Epithelial cell of proximal tubule (primary cell): ENCODE results near the gene PPARA. TPM values are rescaled to one million over a fixed set of nuclear protein-coding genes. Genes with fewer than 3 reads are reported as not detected.

Experiments
- DNase-seq: peaks from one replicate; pipeline ENCODE4 v3.0.0-alpha.2; 2011; ENCODE audit warnings: low read depth
- H3K4me3 ChIP-seq: 2 replicates; pipeline ENCODE4 v1.5.1; 2011; ENCODE audit warnings: low read depth, mild to moderate bottlenecking, low read length
- total RNA-seq: library from RNA; depleted of rRNA; stranded (reverse); fragments of >200 nt; gene quantifications from 2 replicates; pipeline ENCODE4 v1.2.3, GENCODE V29; 2015
- TF ChIP-seq, protein P1 (sequence below): conservative IDR thresholded peaks from 2 replicates; pipeline ENCODE4 v1.5.1; 2012; ENCODE audit warnings: low read depth, mild to moderate bottlenecking, low read length

PPARA gene
- total RNA-seq, 1 donor from 2014 or later: 18.5 TPM

DNA sequence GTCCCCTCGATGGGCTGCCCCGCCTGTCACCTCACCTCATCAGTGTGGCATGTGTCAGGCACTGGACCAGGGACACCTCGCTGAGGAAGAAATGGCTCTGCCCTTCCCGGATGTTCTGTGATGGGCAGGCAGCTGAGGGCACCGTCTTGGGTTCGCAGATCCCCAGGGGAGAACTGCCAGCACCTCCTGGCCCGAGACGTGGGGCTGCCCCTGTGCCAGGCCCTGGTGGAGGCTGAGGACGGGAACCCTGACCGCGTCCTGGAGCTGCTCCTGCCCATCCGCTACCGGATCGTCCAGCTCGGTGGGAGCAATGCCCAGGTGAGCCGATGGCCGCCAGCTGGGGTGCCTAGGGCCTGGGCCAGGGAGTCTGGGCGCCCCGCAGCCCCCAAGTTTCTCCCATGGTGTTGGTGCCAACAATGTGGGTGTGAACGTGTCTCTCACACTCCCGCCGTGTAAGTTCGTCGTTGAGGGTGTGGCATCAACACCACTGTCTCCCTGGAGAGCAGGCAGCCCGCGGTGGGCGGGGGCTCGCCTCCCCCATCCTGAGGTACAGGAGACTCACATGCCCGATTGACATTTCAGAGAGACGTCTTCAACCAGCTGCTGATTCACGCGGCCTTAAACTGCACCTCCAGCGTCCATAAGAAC is 139.0 kb downstream of the PPARA start:
- no peak overlapping the region for H3K4me3 ChIP-seq
- TF ChIP-seq, protein P1, sequence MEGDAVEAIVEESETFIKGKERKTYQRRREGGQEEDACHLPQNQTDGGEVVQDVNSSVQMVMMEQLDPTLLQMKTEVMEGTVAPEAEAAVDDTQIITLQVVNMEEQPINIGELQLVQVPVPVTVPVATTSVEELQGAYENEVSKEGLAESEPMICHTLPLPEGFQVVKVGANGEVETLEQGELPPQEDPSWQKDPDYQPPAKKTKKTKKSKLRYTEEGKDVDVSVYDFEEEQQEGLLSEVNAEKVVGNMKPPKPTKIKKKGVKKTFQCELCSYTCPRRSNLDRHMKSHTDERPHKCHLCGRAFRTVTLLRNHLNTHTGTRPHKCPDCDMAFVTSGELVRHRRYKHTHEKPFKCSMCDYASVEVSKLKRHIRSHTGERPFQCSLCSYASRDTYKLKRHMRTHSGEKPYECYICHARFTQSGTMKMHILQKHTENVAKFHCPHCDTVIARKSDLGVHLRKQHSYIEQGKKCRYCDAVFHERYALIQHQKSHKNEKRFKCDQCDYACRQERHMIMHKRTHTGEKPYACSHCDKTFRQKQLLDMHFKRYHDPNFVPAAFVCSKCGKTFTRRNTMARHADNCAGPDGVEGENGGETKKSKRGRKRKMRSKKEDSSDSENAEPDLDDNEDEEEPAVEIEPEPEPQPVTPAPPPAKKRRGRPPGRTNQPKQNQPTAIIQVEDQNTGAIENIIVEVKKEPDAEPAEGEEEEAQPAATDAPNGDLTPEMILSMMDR: no peak
- no peak for DNase-seq

DNA sequence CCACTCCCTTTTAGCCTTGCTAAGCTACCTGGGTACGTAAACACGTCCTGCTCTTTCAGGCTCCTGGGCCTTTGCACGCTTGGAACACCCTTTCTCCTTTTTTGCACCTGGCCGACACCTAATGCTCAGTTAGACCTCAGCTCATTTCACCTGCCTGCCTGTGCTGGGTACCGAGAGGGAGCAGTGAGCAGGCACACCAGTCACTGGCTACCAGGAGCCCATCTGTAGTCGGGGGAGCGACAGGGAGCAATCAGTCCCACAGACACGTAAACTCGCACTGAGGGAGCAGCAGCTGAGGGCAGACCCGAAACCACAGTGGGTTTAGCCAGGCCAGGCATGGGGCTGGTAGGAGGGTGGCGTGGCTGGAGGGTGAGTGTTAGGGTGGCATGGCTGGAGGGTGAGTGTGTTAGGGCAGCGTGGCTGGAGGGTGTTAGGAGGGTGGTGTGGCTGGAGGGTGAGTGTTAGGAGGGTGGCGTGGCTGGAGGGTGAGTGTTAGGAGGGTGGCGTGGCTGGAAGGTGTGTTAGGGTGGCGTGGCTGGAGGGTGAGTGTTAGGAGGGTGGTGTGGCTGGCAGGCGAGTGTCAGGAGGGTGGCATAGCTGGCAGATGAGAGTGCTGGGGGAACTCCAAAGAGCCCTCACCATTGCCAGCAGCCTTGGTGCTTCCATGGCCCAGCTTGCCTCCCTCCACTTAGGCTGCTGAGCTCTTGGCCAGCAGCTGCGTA is 140.0 kb downstream of the PPARA start:
- TF ChIP-seq, protein P1: no peak
- no peak overlapping the region for H3K4me3 ChIP-seq
- DNase-seq: no peak

DNA sequence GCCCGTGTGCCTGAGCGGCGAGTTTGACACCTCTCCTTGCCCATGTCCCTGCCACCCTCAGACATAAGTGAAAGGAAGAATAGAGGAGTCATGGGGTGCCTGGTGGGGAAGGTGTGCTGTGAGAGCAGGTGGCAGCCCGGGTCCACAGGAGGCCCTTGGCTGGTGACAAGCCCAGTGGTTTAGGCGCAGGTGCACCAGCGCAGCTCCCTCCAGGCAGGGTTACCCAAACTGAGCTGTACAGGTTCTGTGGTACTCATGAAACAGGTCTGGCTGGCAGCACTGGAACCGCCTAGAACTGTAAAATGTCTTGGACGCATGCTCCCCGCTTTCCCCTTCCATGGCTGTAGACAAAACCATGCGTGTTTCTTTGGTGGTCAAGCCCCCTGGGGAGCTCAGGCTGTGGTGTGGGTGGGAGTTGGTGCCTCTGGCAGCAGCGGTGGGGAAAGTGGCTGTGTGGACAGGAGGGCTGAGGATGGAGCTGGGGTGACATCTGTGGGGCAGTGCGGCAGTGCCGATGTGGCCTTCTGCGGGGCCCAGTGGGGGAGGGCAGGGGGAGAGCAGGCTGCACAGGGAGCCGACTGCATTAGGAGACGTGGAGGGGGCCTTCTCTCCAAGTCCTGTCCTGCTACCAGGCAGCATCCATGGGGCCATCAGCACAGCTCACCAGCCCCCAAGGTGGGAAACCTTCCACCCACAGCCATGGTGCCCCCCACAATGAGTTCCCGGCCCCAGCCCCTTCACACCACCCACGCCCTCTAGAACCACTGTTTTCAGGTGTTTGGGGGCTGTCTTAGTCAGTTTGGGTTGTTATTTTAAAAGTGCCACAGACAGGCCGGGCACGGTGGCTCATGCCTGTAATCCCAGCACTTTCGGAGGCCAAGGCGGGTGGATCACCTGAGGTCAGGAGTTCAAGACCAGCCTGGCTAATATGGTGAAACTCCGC is 140.8 kb downstream of the PPARA start:
- TF ChIP-seq, protein P1: no peak
- no peak for DNase-seq
- no peak overlapping the region for H3K4me3 ChIP-seq

DNA sequence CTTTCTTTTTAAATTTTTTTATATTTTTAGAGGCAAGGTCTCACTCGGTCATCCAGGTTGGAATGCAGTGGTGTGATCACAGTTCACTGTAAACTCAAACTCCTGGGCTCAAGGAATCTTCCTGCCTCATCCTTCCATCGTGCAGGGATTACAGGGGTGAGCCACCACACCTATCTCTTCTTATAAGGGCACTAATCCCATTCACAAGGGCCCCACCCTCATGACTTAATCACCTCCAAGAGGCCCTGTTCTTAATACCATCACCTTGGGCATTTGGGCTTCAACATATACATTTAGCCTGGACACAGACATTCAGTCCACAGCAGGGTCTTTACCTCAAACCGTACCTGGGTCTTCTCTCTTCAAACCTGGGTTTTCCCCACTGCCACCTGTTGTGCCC is 141.8 kb downstream of the PPARA start:
- no peak for DNase-seq
- no peak overlapping the region for H3K4me3 ChIP-seq
- TF ChIP-seq, protein P1: no peak

DNA sequence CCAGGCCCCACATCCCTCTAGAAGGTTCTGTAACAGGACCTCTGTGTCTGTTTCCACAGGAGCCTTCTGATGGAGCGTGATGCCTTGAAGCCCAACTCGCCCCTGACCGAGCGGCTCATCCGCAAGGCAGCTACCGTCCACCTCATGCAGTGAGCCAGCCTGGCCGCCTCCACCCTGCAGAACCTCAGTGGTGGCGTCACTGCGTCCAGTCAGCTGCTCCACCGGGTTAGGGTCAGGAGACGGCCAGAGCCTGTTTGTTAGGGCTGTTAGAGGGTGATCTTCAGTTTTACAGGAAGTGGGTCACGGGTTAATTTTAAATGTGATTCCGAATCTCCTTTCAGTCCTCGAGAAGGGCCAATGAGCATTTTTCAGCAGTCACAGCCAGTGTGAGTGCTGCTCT is 142.4 kb downstream of the PPARA start:
- no peak overlapping the region for H3K4me3 ChIP-seq
- TF ChIP-seq, protein P1: no peak
- DNase-seq: no peak

Other genes starting within 250 kb of the PPARA start
- gene WNT7B, start 173.4 kb upstream of the PPARA start, total RNA-seq: 30.1 and 112 TPM in 2 replicates
- 7.0 and 10.3 TPM in 2 replicates for gene CDPF1, start 99.8 kb downstream of the PPARA start, total RNA-seq
- not detected in 2 replicates for gene PKDREJ, start 112.8 kb downstream of the PPARA start, total RNA-seq
- gene TTC38, start 117.5 kb downstream of the PPARA start, total RNA-seq: 45.4 and 60.7 TPM in 2 replicates
- 18.2 and 35.8 TPM in 2 replicates for gene GTSE1, start 146.3 kb downstream of the PPARA start, total RNA-seq
- gene TRMU, start 185.2 kb downstream of the PPARA start, total RNA-seq: 39.0 and 50.2 TPM in 2 replicates